Karpas-422 (cell line): ENCODE measurements around the gene RIPOR3. TPM values are rescaled to one million over a fixed set of nuclear protein-coding genes. Genes with fewer than 3 reads are reported as not detected.
"Not testable (repeated sequence)": the region's sequence is repeated elsewhere in the genome, so short reads cannot be mapped to it uniquely, and the experiment has no call there.

Experiments used
- DNase-seq: peaks from one replicate; pipeline ENCODE4 v3.0.0-alpha.2; 2015
- H2AFZ ChIP-seq: fragments of 200-600 bp; sonication (generic); 2 replicates; pipeline ENCODE4 v1.6.1; 2014; ENCODE audit warnings: antibody characterized with exemption, low read length, mixed read lengths
- H3K27ac ChIP-seq: fragments of 200-600 bp; sonication (generic); 2 replicates; pipeline ENCODE4 v1.5.1; 2014; ENCODE audit warnings: mild to moderate bottlenecking, low read length, moderate library complexity
- H3K27me3 ChIP-seq: fragments of 200-600 bp; sonication (generic); 2 replicates; pipeline ENCODE4 v1.6.1; 2014; ENCODE audit warnings: low read length, mixed read lengths
- H3K36me3 ChIP-seq: fragments of 200-600 bp; sonication (generic); 2 replicates; pipeline ENCODE4 v1.6.1; 2014; ENCODE audit warnings: low read length, mixed read lengths; ENCODE audit not compliant: insufficient read depth
- H3K4me1 ChIP-seq: fragments of 200-600 bp; sonication (generic); 2 replicates; pipeline ENCODE4 v1.6.1; 2014; ENCODE audit warnings: mild to moderate bottlenecking, low read length, mixed read lengths
- H3K4me2 ChIP-seq: fragments of 200-600 bp; sonication (generic); 2 replicates; pipeline ENCODE4 v1.6.1; 2014; ENCODE audit warnings: low read length, low read depth, mild to moderate bottlenecking; ENCODE audit not compliant: poor library complexity, severe bottlenecking
- H3K4me3 ChIP-seq: fragments of 200-600 bp; sonication (generic); 2 replicates; pipeline ENCODE4 v1.5.1; 2014; ENCODE audit warnings: mild to moderate bottlenecking, antibody characterized with exemption, low read length, mixed read lengths
- H3K79me2 ChIP-seq: fragments of 200-600 bp; sonication (generic); 2 replicates; pipeline ENCODE4 v1.6.1; 2014; ENCODE audit warnings: mild to moderate bottlenecking, low read length, mixed read lengths
- H3K9ac ChIP-seq: fragments of 200-600 bp; sonication (generic); 2 replicates; pipeline ENCODE4 v1.6.0; 2014; ENCODE audit warnings: low read length
- H3K9me2 ChIP-seq: fragments of 200-600 bp; sonication (generic), shearing (Covaris generic); replicated peaks from 2 replicates; pipeline ENCODE4 v1.6.0; 2014; ENCODE audit warnings: mild to moderate bottlenecking, low read length, moderate library complexity; ENCODE audit not compliant: insufficient read depth
- H3K9me3 ChIP-seq: fragments of 300-700, 200-600 bp; sonication (generic); 2 replicates; pipeline ENCODE4 v1.6.1; 2014; ENCODE audit warnings: low read length, mixed read lengths
- H4K20me1 ChIP-seq: fragments of 200-600 bp; sonication (generic); 2 replicates; pipeline ENCODE4 v1.6.1; 2014; ENCODE audit warnings: mild to moderate bottlenecking, antibody characterized with exemption, low read length, low read depth; ENCODE audit not compliant: insufficient read depth
- total RNA-seq: library from RNA; depleted of rRNA; stranded (reverse); fragments of >200 nt; shearing (Covaris generic); gene quantifications from 2 replicates; pipeline ENCODE4 v1.2.3, GENCODE V29; 2014; ENCODE audit warnings: low replicate concordance

The RIPOR3 gene
- total RNA-seq, 1 experiment from 2014 or later, result not detected

GRCh38 chr20:50704514-50704913 lies 13.2 kb upstream of the RIPOR3 start:
- Histone ChIP-seq H3K27ac (no peak overlapping the region), H3K4me3 (no peak overlapping the region), H3K9me2 (no peaks in the 10 kb centered on the region), H3K4me2 (no peak overlapping the region), H4K20me1 (no peaks in the 10 kb centered on the region), H3K9ac (no peak overlapping the region), H2AFZ (no peak overlapping the region), H3K4me1 (no peaks in the 10 kb centered on the region), H3K27me3 (no peaks in the 10 kb centered on the region), H3K36me3 (no peaks in the 10 kb centered on the region), H3K79me2 (no peaks in the 10 kb centered on the region), H3K9me3 (no peaks in the 10 kb centered on the region)
- no peak for DNase-seq

DNA sequence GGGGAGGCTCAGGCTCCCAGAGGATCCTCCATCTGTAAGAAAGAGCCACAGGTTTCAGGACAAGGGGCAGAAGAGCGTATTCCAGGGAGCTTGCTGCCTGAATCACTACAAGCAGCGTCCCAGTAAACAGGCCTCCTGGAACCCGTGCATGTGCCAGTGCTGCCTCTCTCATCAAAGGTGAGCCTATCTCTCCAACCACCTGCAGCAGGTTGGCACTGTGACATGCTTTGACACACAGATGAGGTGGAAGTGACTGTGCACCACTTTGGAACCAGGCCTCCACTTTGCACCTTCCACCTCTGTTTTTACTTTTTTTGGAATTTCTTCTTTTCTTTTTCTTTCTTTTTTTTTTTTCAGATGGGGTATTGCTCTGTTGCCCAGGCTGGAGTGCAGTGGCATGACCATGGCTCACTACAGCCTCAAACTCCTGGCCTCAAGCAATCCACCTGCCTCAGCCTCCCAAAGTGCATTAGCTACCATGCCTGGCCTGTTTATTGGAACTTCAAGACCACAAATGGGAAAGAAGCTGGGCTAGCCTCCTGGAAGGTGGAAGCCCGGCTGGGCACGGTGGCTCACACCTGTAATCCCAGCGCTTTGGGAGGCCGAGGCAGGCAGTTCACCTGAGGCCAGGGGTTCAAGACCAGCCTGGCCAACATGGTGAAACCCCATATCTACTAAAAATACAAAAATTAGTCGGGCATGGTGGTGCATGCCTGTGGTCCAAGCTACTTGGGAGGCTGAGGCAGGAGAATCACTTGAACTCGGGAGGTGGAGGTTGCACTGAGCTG lies 12.5 kb upstream of the RIPOR3 start:
- not testable (repeated sequence) for H3K4me3 ChIP-seq, H2AFZ ChIP-seq, H3K9me3 ChIP-seq, H3K36me3 ChIP-seq, H4K20me1 ChIP-seq, H3K27me3 ChIP-seq, H3K4me1 ChIP-seq, H3K9ac ChIP-seq, H3K27ac ChIP-seq, DNase-seq, H3K79me2 ChIP-seq, H3K9me2 ChIP-seq, H3K4me2 ChIP-seq

DNA sequence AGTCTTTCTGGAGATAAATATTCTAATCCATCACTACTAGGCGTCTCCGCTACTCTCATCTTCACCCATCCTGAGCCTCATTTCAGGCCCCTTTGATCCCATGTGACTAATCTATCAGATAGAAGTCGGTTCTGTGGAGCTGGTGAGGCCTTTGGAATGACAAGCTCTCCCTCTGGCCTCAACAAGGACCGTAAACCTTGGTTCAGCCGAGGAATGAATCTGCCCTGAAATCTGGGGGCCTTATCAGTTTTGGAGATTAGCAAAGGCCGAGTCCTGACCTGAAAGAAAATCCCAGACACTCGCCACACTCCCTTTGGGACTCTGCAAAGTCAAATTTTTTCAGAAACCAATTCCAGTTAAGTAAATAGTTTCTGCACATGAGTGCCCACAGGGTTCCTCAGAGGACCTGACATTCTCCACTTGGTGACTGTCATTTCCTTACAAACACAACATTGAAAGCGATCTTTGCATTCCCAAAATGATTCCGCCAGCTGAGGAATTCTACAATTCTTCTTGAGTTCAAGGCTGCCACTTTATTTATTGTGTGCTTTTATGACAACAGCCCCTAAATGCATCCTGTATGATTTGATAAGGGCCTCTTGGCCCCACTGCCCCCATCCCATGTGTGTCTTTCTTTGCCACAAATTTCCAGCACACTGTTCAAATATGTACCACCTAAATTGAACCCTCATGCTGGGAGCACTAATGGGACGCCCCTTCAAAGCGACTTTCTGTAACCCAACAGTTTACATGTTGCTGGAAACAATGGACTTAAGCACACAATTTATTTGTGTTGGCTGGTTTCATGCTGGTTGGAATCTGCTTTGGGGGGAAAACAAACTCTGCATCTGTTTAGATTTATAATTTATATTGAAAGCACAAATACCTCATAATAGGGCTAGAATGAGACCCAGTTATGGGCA lies 10.0 kb upstream of the RIPOR3 start:
- Histone ChIP-seq H3K27me3 (no peaks in the 10 kb centered on the region), H3K4me1 (no peaks in the 10 kb centered on the region), H3K9ac (no peak overlapping the region), H3K4me3 (no peak overlapping the region), H3K9me2 (no peaks in the 10 kb centered on the region), H4K20me1 (no peaks in the 10 kb centered on the region), H3K27ac (no peak overlapping the region), H3K4me2 (no peak overlapping the region), H2AFZ (no peak overlapping the region), H3K9me3 (no peaks in the 10 kb centered on the region), H3K36me3 (no peaks in the 10 kb centered on the region), H3K79me2 (no peaks in the 10 kb centered on the region)
- DNase-seq, result no peak

GRCh38 chr20:50699688-50700087 lies 8.3 kb upstream of the RIPOR3 start:
- no peak overlapping the region for H3K27ac ChIP-seq
- H3K36me3 ChIP-seq, result no peaks in the 10 kb centered on the region
- H3K9me3 ChIP-seq, result no peaks in the 10 kb centered on the region
- no peaks in the 10 kb centered on the region for H3K9me2 ChIP-seq
- H4K20me1 ChIP-seq, result no peaks in the 10 kb centered on the region
- no peaks in the 10 kb centered on the region for H3K79me2 ChIP-seq
- H3K9ac ChIP-seq, result no peak overlapping the region
- H3K4me1 ChIP-seq, result no peaks in the 10 kb centered on the region
- H3K27me3 ChIP-seq, result no peaks in the 10 kb centered on the region
- DNase-seq, result no peak
- H3K4me3 ChIP-seq, result no peak overlapping the region
- no peak overlapping the region for H3K4me2 ChIP-seq
- no peak overlapping the region for H2AFZ ChIP-seq

GRCh38 chr20:50698255-50698654 lies 6.9 kb upstream of the RIPOR3 start:
- not testable (repeated sequence) for H3K27me3 ChIP-seq, H3K9ac ChIP-seq, H4K20me1 ChIP-seq, H3K9me3 ChIP-seq, H3K27ac ChIP-seq, H3K4me2 ChIP-seq, H3K79me2 ChIP-seq, H3K4me1 ChIP-seq, H3K36me3 ChIP-seq, H3K9me2 ChIP-seq, H3K4me3 ChIP-seq, H2AFZ ChIP-seq, DNase-seq

DNA sequence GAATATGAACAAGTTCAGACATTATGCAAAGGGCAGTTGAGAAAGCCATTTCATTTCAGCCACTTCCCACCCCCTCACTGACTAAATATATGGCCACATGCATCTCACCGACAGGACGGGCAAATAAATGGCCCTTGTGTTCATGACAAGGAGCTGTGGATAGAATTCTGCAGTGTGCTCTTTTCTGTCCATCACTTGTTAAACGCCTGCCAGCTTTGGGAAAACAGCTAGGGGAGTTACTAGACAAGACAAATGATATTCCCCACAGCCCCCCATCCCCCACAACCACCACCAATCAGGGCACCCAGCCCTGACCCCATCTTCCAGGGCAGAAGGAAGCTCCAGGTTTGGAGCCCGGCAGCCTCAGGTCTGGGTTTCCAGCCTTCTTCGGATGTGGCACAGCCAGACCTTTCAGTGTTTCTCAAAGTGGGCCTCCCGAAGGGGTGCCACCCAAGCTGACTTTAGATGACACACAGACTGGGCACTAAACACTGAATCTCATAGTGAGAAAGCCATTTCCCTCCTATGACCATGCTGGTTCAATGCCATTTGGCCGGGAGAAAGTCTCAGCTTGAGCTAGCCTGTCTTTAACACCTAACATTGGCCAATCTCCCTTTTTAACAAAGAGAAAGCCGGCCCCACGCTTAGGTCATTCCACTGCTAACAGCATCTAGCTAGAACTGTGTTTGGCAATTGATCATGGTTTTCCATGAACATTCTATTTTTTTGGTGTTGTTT lies 4.0 kb upstream of the RIPOR3 start:
- Histone ChIP-seq H3K4me3 (no peak overlapping the region), H4K20me1 (no peaks in the 10 kb centered on the region), H3K4me1 (no peaks in the 10 kb centered on the region), H3K79me2 (no peaks in the 10 kb centered on the region), H3K9me2 (no peaks in the 10 kb centered on the region), H3K9ac (no peak overlapping the region), H3K27ac (no peak overlapping the region), H3K36me3 (no peaks in the 10 kb centered on the region), H3K9me3 (no peaks in the 10 kb centered on the region), H3K27me3 (no peaks in the 10 kb centered on the region), H2AFZ (no peak overlapping the region), H3K4me2 (no peak overlapping the region)
- DNase-seq, result no peak

GRCh38 chr20:50694379-50695134 lies 3.2 kb upstream of the RIPOR3 start:
- H3K27me3 ChIP-seq, result no peaks in the 10 kb centered on the region
- no peaks in the 10 kb centered on the region for H3K9me3 ChIP-seq
- H3K9ac ChIP-seq, result no peak overlapping the region
- DNase-seq, result no peak
- H4K20me1 ChIP-seq, result no peaks in the 10 kb centered on the region
- no peaks in the 10 kb centered on the region for H3K79me2 ChIP-seq
- H3K9me2 ChIP-seq, result no peaks in the 10 kb centered on the region
- H3K36me3 ChIP-seq, result no peaks in the 10 kb centered on the region
- no peak overlapping the region for H3K27ac ChIP-seq
- H2AFZ ChIP-seq, result no peak overlapping the region
- H3K4me2 ChIP-seq, result no peak overlapping the region
- peaks cover 7% of the 10 kb centered on the region for H3K4me1 ChIP-seq
- no peak overlapping the region for H3K4me3 ChIP-seq
